Liver (tissue), 9 donors: ENCODE results near the gene ZFYVE28. TPM values are rescaled to one million over a fixed set of nuclear protein-coding genes. Genes with fewer than 3 reads are reported as not detected.
"Not testable (repeated sequence)": the region's sequence is repeated elsewhere in the genome, so short reads cannot be mapped to it uniquely, and the experiment has no call there.

ENCODE experiments used
- DNase-seq: peaks from one replicate; pipeline ENCODE4 v3.0.0-alpha.2; 2017; ENCODE audit warnings: low spot score
- H3K27ac ChIP-seq, 2 donors: one replicate each; pipeline ENCODE4 v1.7.0; 2013; ENCODE audit warnings: inconsistent platforms in 2 of 2, low read length in 2 of 2, control low read depth in 1 of 2, low read depth in 1 of 2, mild to moderate bottlenecking in 1 of 2
- H3K27me3 ChIP-seq, 4 donors: one replicate each; pipeline versions ENCODE4 v1.6.1 to v1.7.0; 2013; ENCODE audit warnings: low read length in 3 of 4, inconsistent platforms in 1 of 4, mild to moderate bottlenecking in 1 of 4, moderate library complexity in 1 of 4; ENCODE audit not compliant: control insufficient read depth in 4 of 4, insufficient read depth in 4 of 4
- H3K36me3 ChIP-seq, 4 donors: one replicate each; pipeline versions ENCODE4 v1.6.1 to v1.7.0; 2013; ENCODE audit warnings: low read length in 3 of 4, mild to moderate bottlenecking in 3 of 4, low read depth in 1 of 4, moderate library complexity in 1 of 4; ENCODE audit not compliant: control insufficient read depth in 4 of 4, insufficient read depth in 3 of 4
- H3K4me1 ChIP-seq, 4 donors: one replicate each; pipeline versions ENCODE4 v1.6.1 to v1.7.0; 2013; ENCODE audit warnings: low read length in 3 of 4, mild to moderate bottlenecking in 3 of 4, moderate library complexity in 1 of 4; ENCODE audit not compliant: control insufficient read depth in 4 of 4, insufficient read depth in 4 of 4
- H3K4me3 ChIP-seq, 3 donors: one replicate each; pipeline versions ENCODE4 v1.6.1 to v1.7.0; 2013; ENCODE audit warnings: low read length in 3 of 3, control low read depth in 1 of 3, low read depth in 1 of 3, mild to moderate bottlenecking in 1 of 3
- H3K9ac ChIP-seq, 2 donors: one replicate each; pipeline ENCODE4 v1.7.0; 2013; ENCODE audit warnings: low read length in 2 of 2, mild to moderate bottlenecking in 2 of 2, moderate library complexity in 2 of 2, control low read depth in 1 of 2, low read depth in 1 of 2
- H3K9me3 ChIP-seq, 4 donors: one replicate each; pipeline versions ENCODE4 v1.6.1 to v1.7.0; 2013; ENCODE audit warnings: low read length in 3 of 4; ENCODE audit not compliant: control insufficient read depth in 4 of 4
- ATF3 ChIP-seq: IDR thresholded peaks from 2 replicates; pipeline ENCODE4 v1.6.1; 2016; ENCODE audit warnings: antibody characterized with exemption
- EGR1 ChIP-seq, 2 donors: IDR thresholded peaks; 2 replicates each; pipeline ENCODE4 v1.6.1; 2016 to 2018; ENCODE audit warnings: antibody characterized with exemption in 2 of 2, low read depth in 2 of 2
- FOXA1 ChIP-seq: IDR thresholded peaks from 2 replicates; pipeline ENCODE4 v1.6.1; 2016; ENCODE audit warnings: antibody characterized with exemption
- FOXA2 ChIP-seq: IDR thresholded peaks from 2 replicates; pipeline ENCODE4 v1.6.1; 2016; ENCODE audit warnings: antibody characterized with exemption
- GABPA ChIP-seq, 2 donors: IDR thresholded peaks in 1 of 2; conservative IDR thresholded peaks in 1 of 2; 2 replicates each; pipeline ENCODE4 v1.6.1; 2016; ENCODE audit warnings: antibody characterized with exemption in 2 of 2, mild to moderate bottlenecking in 1 of 2, moderate library complexity in 1 of 2
- HNF4A ChIP-seq, 2 donors: conservative IDR thresholded peaks; 2 replicates each; pipeline ENCODE4 v1.6.1; 2016; ENCODE audit warnings: antibody characterized with exemption in 2 of 2, mild to moderate bottlenecking in 2 of 2
- HNF4G ChIP-seq: IDR thresholded peaks from 2 replicates; pipeline ENCODE4 v1.6.1; 2016; ENCODE audit warnings: antibody characterized with exemption
- JUND ChIP-seq, 2 donors: IDR thresholded peaks; 2 replicates each; pipeline ENCODE4 v1.6.1; 2016; ENCODE audit warnings: antibody characterized with exemption in 2 of 2
- MAX ChIP-seq: IDR thresholded peaks from 2 replicates; pipeline ENCODE4 v1.6.1; 2016; ENCODE audit warnings: antibody characterized with exemption
- NR2F2 ChIP-seq: IDR thresholded peaks from 2 replicates; pipeline ENCODE4 v1.6.1; 2016; ENCODE audit warnings: antibody characterized with exemption
- RAD21 ChIP-seq, 2 donors: IDR thresholded peaks; 2 replicates each; pipeline ENCODE4 v1.6.1; 2016; ENCODE audit warnings: antibody characterized with exemption in 2 of 2, mild to moderate bottlenecking in 2 of 2
- REST ChIP-seq: IDR thresholded peaks from 2 replicates; pipeline ENCODE4 v1.6.1; 2016; ENCODE audit warnings: antibody characterized with exemption, mild to moderate bottlenecking
- RXRA ChIP-seq, 2 donors: IDR thresholded peaks; 2 replicates each; pipeline ENCODE4 v1.6.1; 2017 to 2018; ENCODE audit warnings: antibody characterized with exemption in 2 of 2, mild to moderate bottlenecking in 1 of 2
- SP1 ChIP-seq: IDR thresholded peaks from 2 replicates; pipeline ENCODE4 v1.6.1; 2018; ENCODE audit warnings: antibody characterized with exemption, mild to moderate bottlenecking
- TAF1 ChIP-seq: conservative IDR thresholded peaks from 2 replicates; pipeline ENCODE4 v1.6.1; 2016; ENCODE audit warnings: antibody characterized with exemption, mild to moderate bottlenecking
- YY1 ChIP-seq: IDR thresholded peaks from 2 replicates; pipeline ENCODE4 v1.6.1; 2016; ENCODE audit warnings: antibody characterized with exemption, mild to moderate bottlenecking
- ZBTB33 ChIP-seq: IDR thresholded peaks from 2 replicates; pipeline ENCODE4 v1.6.1; 2016; ENCODE audit warnings: antibody characterized with exemption
- WGBS: extraction: QIAGEN DNeasy Blood & Tissue Kit; methylation state at CpG from one replicate; pipeline ENCODE4 v1.1.7; 2013; 5-methylcytosine and 5-hydroxymethylcytosine counted together
- polyA plus RNA-seq, 2 donors: library from polyadenylated mRNA; stranded (reverse) in 1 of 2; unstranded in 1 of 2; fragments of 200-250 nt in 1 of 2; fragments of >200 nt in 1 of 2; fragmentation: Nextera tagmentation in 1 of 2; extraction: Ambion mirVana in 1 of 2; gene quantifications; one replicate each; pipeline versions ENCODE4 v1.2.1 to v1.2.3, GENCODE V29; 2013 to 2015
- total RNA-seq, 2 donors: library from RNA; depleted of rRNA; stranded (reverse); fragments of >200 nt; gene quantifications; one replicate each; pipeline ENCODE4 v1.2.3, GENCODE V29; 2014
- TF ChIP-seq, protein P1 (sequence below): fragments of 150-350 bp; IDR thresholded peaks from 2 replicates; pipeline ENCODE4 v1.5.1; 2017; ENCODE audit warnings: improper control_type of control experiment, low read depth, low read length; ENCODE audit not compliant: missing input control
- donor health status: healthy.
- donor health status: healthy.
- donor health status: healthy.
- donor health status: healthy.
- donor health status: healthy.

ZFYVE28 gene
- 1 to 10 TPM; 2.3 to 6.1 TPM for total RNA-seq
- 1 to 10 TPM; 2.0 to 3.0 TPM for polyA plus RNA-seq

GRCh38 chr4:2417765-2418649 lies at the start of gene ZFYVE28:
ZFYVE28 (minus strand) TSS chr4:2418645; CDS start chr4:2418323, 322 bp downstream.
- Histone ChIP-seq H3K36me3 (no peaks in the 10 kb centered on the region), H3K27me3 (no peaks in the 10 kb centered on the region), H3K9me3 (no peaks in the 10 kb centered on the region), H3K4me3 (peak within 1 kb of the TSS; percentile 55 to 84 (median 67)), H3K27ac (peak within 1 kb of the TSS; percentile 19 to 55), H3K4me1 (peaks cover 11 to 33% (median 24%) of the 10 kb centered on the region in 4 donors), H3K9ac (no peak within 1 kb of the TSS)
- DNase-seq, result no peak
- TF ChIP-seq TAF1 (no peak), JUND (IDR thresholded peaks at IDR 0.05) (no peak)
- WGBS, result under 1% methylated on average over 90 of the region's 90 CpGs

DNA sequence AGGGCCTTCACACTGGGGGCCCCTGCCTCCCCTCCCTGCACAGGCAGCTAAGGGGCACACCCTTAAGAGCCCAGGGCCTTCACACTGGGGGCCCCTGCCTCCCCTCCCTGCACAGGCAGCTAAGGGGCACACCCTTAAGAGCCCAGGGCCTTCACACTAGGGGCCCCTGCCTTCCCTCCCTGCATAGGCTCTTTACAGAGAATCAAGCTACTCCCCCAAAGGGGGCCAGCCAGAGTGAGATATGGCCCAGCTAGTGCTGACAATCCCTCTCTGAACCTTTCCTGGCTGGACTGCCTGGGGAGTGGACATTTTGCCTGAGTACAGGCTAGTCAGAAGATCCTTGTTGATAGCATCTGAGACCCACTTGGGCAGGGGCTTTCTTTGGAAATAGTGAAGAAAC lies 47.1 kb upstream of the ZFYVE28 start:
- not testable (repeated sequence) for H3K27ac ChIP-seq, H3K27me3 ChIP-seq, H3K36me3 ChIP-seq, DNase-seq, H3K9ac ChIP-seq, H3K9me3 ChIP-seq, H3K4me3 ChIP-seq
- H3K4me1 ChIP-seq, result peaks cover 8 to 23% (median 20%) of the 10 kb centered on the region in 4 donors

DNA sequence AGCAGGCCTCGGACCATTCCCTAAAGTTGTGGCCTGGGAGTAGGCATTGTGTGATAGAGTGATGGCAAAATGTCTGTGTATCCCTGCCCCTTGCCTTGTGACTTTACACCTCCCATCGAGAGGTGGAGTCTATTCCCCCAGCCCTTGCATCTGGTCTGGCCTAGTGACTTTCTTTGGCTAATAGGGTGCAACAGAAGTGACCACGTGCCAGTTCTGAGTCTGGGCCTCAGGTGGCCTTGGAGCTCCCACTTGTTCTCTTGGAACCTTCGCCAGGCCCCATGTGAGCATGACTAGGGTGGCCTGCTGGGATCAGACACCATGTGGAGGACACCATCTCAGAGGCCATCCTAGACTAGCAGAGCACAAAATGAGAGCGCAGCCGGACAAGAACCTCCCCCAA lies 46.6 kb upstream of the ZFYVE28 start:
- H3K4me1 ChIP-seq, result peaks cover 8 to 18% (median 15%) of the 10 kb centered on the region in 4 donors
- no peak overlapping the region for H3K4me3 ChIP-seq
- TF ChIP-seq NR2F2, result no peak
- no peak for TF ChIP-seq HNF4G
- TF ChIP-seq ATF3, result no peak
- TF ChIP-seq EGR1 (IDR thresholded peaks at IDR 0.05; ENCODE audit: low read depth in 2 of 2), result no peak
- TF ChIP-seq YY1, result no peak
- no peak for TF ChIP-seq FOXA1
- no peak for TF ChIP-seq ZBTB33
- TF ChIP-seq RXRA (IDR thresholded peaks at IDR 0.05), result no peak
- TF ChIP-seq, protein P1, sequence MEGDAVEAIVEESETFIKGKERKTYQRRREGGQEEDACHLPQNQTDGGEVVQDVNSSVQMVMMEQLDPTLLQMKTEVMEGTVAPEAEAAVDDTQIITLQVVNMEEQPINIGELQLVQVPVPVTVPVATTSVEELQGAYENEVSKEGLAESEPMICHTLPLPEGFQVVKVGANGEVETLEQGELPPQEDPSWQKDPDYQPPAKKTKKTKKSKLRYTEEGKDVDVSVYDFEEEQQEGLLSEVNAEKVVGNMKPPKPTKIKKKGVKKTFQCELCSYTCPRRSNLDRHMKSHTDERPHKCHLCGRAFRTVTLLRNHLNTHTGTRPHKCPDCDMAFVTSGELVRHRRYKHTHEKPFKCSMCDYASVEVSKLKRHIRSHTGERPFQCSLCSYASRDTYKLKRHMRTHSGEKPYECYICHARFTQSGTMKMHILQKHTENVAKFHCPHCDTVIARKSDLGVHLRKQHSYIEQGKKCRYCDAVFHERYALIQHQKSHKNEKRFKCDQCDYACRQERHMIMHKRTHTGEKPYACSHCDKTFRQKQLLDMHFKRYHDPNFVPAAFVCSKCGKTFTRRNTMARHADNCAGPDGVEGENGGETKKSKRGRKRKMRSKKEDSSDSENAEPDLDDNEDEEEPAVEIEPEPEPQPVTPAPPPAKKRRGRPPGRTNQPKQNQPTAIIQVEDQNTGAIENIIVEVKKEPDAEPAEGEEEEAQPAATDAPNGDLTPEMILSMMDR, result no peak
- no peak for TF ChIP-seq MAX
- no peak for TF ChIP-seq SP1
- no peak for TF ChIP-seq HNF4A (conservative IDR thresholded peaks at IDR 0.05)
- TF ChIP-seq JUND (IDR thresholded peaks at IDR 0.05), result no peak
- TF ChIP-seq TAF1, result no peak
- no peak for TF ChIP-seq REST
- no peak for TF ChIP-seq GABPA (IDR thresholded peaks at IDR 0.05 in 1 of 2, conservative IDR thresholded peaks at IDR 0.05 in 1 of 2)
- TF ChIP-seq RAD21 (IDR thresholded peaks at IDR 0.05), result no peak
- no peak for TF ChIP-seq FOXA2
- no peak overlapping the region for H3K9ac ChIP-seq
- 96% methylated on average over 6 of the region's 6 CpGs for WGBS
- H3K27ac ChIP-seq, result no peak overlapping the region
- H3K9me3 ChIP-seq, result no peaks in the 10 kb centered on the region
- H3K36me3 ChIP-seq, result no peaks in the 10 kb centered on the region
- no peak for DNase-seq
- H3K27me3 ChIP-seq, result no peaks in the 10 kb centered on the region
